H1 (cell line): Measurements from ENCODE around the gene GNAO1. TPM values are rescaled to one million over a fixed set of nuclear protein-coding genes. Genes with fewer than 3 reads are reported as not detected.

ENCODE experiments used
- CTCF ChIA-PET: fragments of 300-600 bp; sonication (Branson Sonifier 250); formaldehyde crosslinking; loops from one replicate; lab custom pipeline; 2021; ENCODE audit not compliant: partially characterized antibody; lab: Charles Lee
- POLR2A ChIA-PET: fragments of 300-600 bp; sonication (Branson Sonifier 250); formaldehyde crosslinking; loops from one replicate; lab custom pipeline; 2021; ENCODE audit warnings: inconsistent platforms; ENCODE audit not compliant: partially characterized antibody; lab: Charles Lee
- DNase-seq, 2 experiments: peaks; one replicate each; pipeline versions ENCODE4 v3.0.0 to v3.0.0-alpha.2; 2010 to 2022; ENCODE audit warnings: low spot score in 2 of 2, low read depth in 1 of 2, mixed read lengths in 1 of 2
- FAIRE-seq: peaks from 2 replicates; lab custom pipeline; 2011; peaks lifted over from hg19 to GRCh38; lab: Jason Lieb, UNC
- H2AFZ ChIP-seq: 2 replicates; pipeline ENCODE4 v1.8.1; 2012; ENCODE audit warnings: low read length, inconsistent platforms
- H2AK5ac ChIP-seq: 2 replicates; pipeline ENCODE4 v1.6.1; 2013; ENCODE audit warnings: low read depth, low read length
- H2BK120ac ChIP-seq: replicated peaks from 2 replicates; pipeline ENCODE3; 2013; ENCODE audit warnings: low read depth, low read length, inconsistent platforms
- H2BK12ac ChIP-seq: 2 replicates; pipeline ENCODE4 v1.6.1; 2013; ENCODE audit warnings: low read depth, low read length
- H2BK15ac ChIP-seq: 2 replicates; pipeline ENCODE4 v1.6.1; 2013; ENCODE audit warnings: low read length
- H2BK20ac ChIP-seq: 2 replicates; pipeline ENCODE4 v1.6.1; 2013; ENCODE audit warnings: low read length
- H2BK5ac ChIP-seq: 2 replicates; pipeline ENCODE4 v1.6.1; 2013; ENCODE audit warnings: low read depth, low read length
- H3K14ac ChIP-seq: 2 replicates; pipeline ENCODE4 v1.6.1; 2013; ENCODE audit warnings: inconsistent platforms; ENCODE audit not compliant: insufficient read length
- H3K18ac ChIP-seq: 2 replicates; pipeline ENCODE4 v1.6.1; 2013; ENCODE audit warnings: low read length; ENCODE audit errors: extremely low read depth
- H3K23ac ChIP-seq: 2 replicates; pipeline ENCODE4 v1.6.1; 2013; ENCODE audit warnings: inconsistent platforms; ENCODE audit not compliant: insufficient read length
- H3K23me2 ChIP-seq: 2 replicates; pipeline ENCODE4 v1.6.1; 2013; ENCODE audit warnings: low read depth, low read length
- H3K27ac ChIP-seq: 2 replicates; pipeline ENCODE4 v1.6.1; 2011; ENCODE audit warnings: low read depth, low read length, inconsistent platforms
- H3K27me3 ChIP-seq, 4 experiments: replicated peaks in 1 of 4; 1 replicate in 1 of 4; 2 replicates in 3 of 4; pipeline versions ENCODE4 v1.6.1 to v1.8.1; 2011 to 2013; ENCODE audit warnings: low read length in 3 of 4, mild to moderate bottlenecking in 3 of 4, inconsistent platforms in 2 of 4, mixed read lengths in 2 of 4, moderate library complexity in 1 of 4; ENCODE audit not compliant: control insufficient read depth in 3 of 4, insufficient read depth in 3 of 4; ENCODE audit errors: extremely low read depth in 1 of 4
- H3K36me3 ChIP-seq, 4 experiments: 2 replicates each; pipeline versions ENCODE4 v1.6.1 to v1.8.1; 2011 to 2013; ENCODE audit warnings: mild to moderate bottlenecking in 4 of 4, low read length in 3 of 4, moderate library complexity in 2 of 4, control low read depth in 1 of 4, inconsistent platforms in 1 of 4; ENCODE audit not compliant: insufficient read depth in 4 of 4, control insufficient read depth in 2 of 4
- H3K4ac ChIP-seq: replicated peaks from 2 replicates; pipeline ENCODE3; 2013; ENCODE audit warnings: low read length, low read depth, mixed read lengths, inconsistent platforms; ENCODE audit not compliant: insufficient read length
- H3K4me1 ChIP-seq, 4 experiments: replicated peaks in 1 of 4; 1 replicate in 1 of 4; 2 replicates in 3 of 4; pipeline versions ENCODE4 v1.6.1 to v1.8.1; 2011 to 2013; ENCODE audit warnings: low read length in 3 of 4, inconsistent platforms in 2 of 4, mixed read lengths in 1 of 4; ENCODE audit not compliant: insufficient read depth in 4 of 4, control insufficient read depth in 3 of 4
- H3K4me2 ChIP-seq, 2 experiments: 2 replicates each; pipeline versions ENCODE4 v1.6.1 to v1.8.1; 2011 to 2013; ENCODE audit warnings: low read depth in 2 of 2, low read length in 2 of 2, control low read depth in 1 of 2, inconsistent platforms in 1 of 2, mild to moderate bottlenecking in 1 of 2; ENCODE audit not compliant: insufficient read depth in 1 of 2
- H3K4me3 ChIP-seq, 4 experiments: fragments of 200-600, 300-600 bp in 1 of 4; sonication (generic), shearing (Covaris generic), sonication (Bioruptor Twin) in 1 of 4; 2 replicates each; pipeline versions ENCODE4 v1.5.1 to v1.8.1; 2011 to 2016; ENCODE audit warnings: low read length in 4 of 4, low read depth in 3 of 4, control low read depth in 2 of 4, inconsistent platforms in 2 of 4, mild to moderate bottlenecking in 2 of 4, mixed read lengths in 1 of 4, moderate library complexity in 1 of 4; ENCODE audit not compliant: insufficient read depth in 2 of 4; ENCODE audit errors: extremely low read depth in 1 of 4
- H3K56ac ChIP-seq: replicated peaks from 2 replicates; pipeline ENCODE3; 2013; ENCODE audit warnings: low read depth, mild to moderate bottlenecking, mixed read lengths, low read length, inconsistent platforms; ENCODE audit not compliant: insufficient read length
- H3K79me1 ChIP-seq: 2 replicates; pipeline ENCODE4 v1.6.1; 2013; ENCODE audit warnings: low read depth, low read length, control low read depth
- H3K79me2 ChIP-seq, 2 experiments: 2 replicates each; pipeline versions ENCODE4 v1.6.1 to v1.8.1; 2012 to 2013; ENCODE audit warnings: low read length in 2 of 2, mild to moderate bottlenecking in 2 of 2, inconsistent platforms in 1 of 2; ENCODE audit not compliant: insufficient read depth in 2 of 2, control insufficient read depth in 1 of 2
- H3K9ac ChIP-seq, 4 experiments: replicated peaks in 1 of 4; 1 replicate in 1 of 4; 2 replicates in 3 of 4; pipeline versions ENCODE4 v1.6.1 to v1.8.1; 2011 to 2013; ENCODE audit warnings: low read depth in 3 of 4, low read length in 3 of 4, control low read depth in 2 of 4, mild to moderate bottlenecking in 2 of 4, moderate library complexity in 2 of 4, inconsistent platforms in 1 of 4; ENCODE audit errors: extremely low read depth in 1 of 4
- H3K9me3 ChIP-seq, 2 experiments: 2 replicates each; pipeline versions ENCODE4 v1.6.1 to v1.8.1; 2012 to 2013; ENCODE audit warnings: mild to moderate bottlenecking in 2 of 2, moderate library complexity in 2 of 2, control low read depth in 1 of 2, inconsistent platforms in 1 of 2, low read depth in 1 of 2, low read length in 1 of 2, mixed read lengths in 1 of 2; ENCODE audit not compliant: insufficient read depth in 2 of 2
- H4K20me1 ChIP-seq, 2 experiments: replicated peaks in 1 of 2; 2 replicates each; pipeline versions ENCODE3 to v1.8.1; 2011 to 2013; ENCODE audit warnings: inconsistent platforms in 2 of 2, low read length in 2 of 2, mild to moderate bottlenecking in 1 of 2; ENCODE audit not compliant: insufficient read depth in 2 of 2, control insufficient read depth in 1 of 2
- H4K5ac ChIP-seq: 2 replicates; pipeline ENCODE4 v1.6.1; 2013; ENCODE audit warnings: low read length, low read depth, mixed read lengths, inconsistent platforms; ENCODE audit not compliant: insufficient read length
- H4K8ac ChIP-seq: 2 replicates; pipeline ENCODE4 v1.8.0; 2013; ENCODE audit warnings: mild to moderate bottlenecking, moderate library complexity, low read length, inconsistent platforms; ENCODE audit not compliant: insufficient read depth; ENCODE audit errors: extremely low read depth
- H4K91ac ChIP-seq: replicated peaks from 2 replicates; pipeline ENCODE3; 2013; ENCODE audit warnings: low read length, mixed read lengths, inconsistent platforms; ENCODE audit not compliant: insufficient read length
- BRCA1 ChIP-seq: IDR thresholded peaks from 2 replicates; pipeline ENCODE4 v1.6.1; 2012; ENCODE audit warnings: low read depth, low read length, improper control_type of control experiment
- CTCF ChIP-seq, 3 experiments: IDR thresholded peaks; 1 replicate in 2 of 3; 2 replicates in 1 of 3; pipeline versions ENCODE4 v1.5.1 to v1.6.1; 2011; ENCODE audit warnings: low read length in 3 of 3, mild to moderate bottlenecking in 3 of 3, inconsistent platforms in 2 of 3, low read depth in 1 of 3, moderate library complexity in 1 of 3; ENCODE audit not compliant: insufficient read depth in 1 of 3; ENCODE audit errors: control extremely low read depth in 1 of 3
- EZH2 ChIP-seq: fragments of 200-600 bp; sonication (generic); IDR thresholded peaks from 2 replicates; pipeline ENCODE4 v1.7.1; 2012; ENCODE audit warnings: low read depth, mild to moderate bottlenecking, moderate library complexity, low read length, inconsistent platforms; ENCODE audit not compliant: severe bottlenecking
- MAFK ChIP-seq: IDR thresholded peaks from 2 replicates; pipeline ENCODE4 v1.6.1; 2012; ENCODE audit warnings: low read depth, mild to moderate bottlenecking, improper control_type of control experiment, low read length
- NRF1 ChIP-seq: IDR thresholded peaks from 2 replicates; pipeline ENCODE4 v1.6.1; 2011; ENCODE audit warnings: mild to moderate bottlenecking, low read depth, low read length, improper control_type of control experiment
- SP1 ChIP-seq: IDR thresholded peaks from 2 replicates; pipeline ENCODE4 v1.6.1; 2011; ENCODE audit warnings: low read depth, low read length
- WGBS, 2 experiments: shearing (Covaris generic) in 1 of 2; methylation state at CpG; one replicate each; pipeline versions ENCODE4 v1.1.6 to v1.1.7; 2013 to 2015; ENCODE audit warnings: low lambda C conversion rate in 2 of 2, mixed read lengths in 2 of 2, inconsistent platforms in 1 of 2, low coverage in 1 of 2, missing lambda C conversion rate in 1 of 2; ENCODE audit not compliant: insufficient replicate concordance in 2 of 2, insufficient coverage in 1 of 2, insufficient read length in 1 of 2; ENCODE audit errors: extremely low coverage in 1 of 2, missing lambda C conversion rate in 1 of 2; 5-methylcytosine and 5-hydroxymethylcytosine counted together
- polyA plus RNA-seq, 7 experiments: library from polyadenylated mRNA; depleted of rRNA in 3 of 7; stranded (reverse) in 5 of 7; unstranded in 2 of 7; fragments of >200 nt in 5 of 7; fragments of 200-250 nt in 2 of 7; gene quantifications; 1 replicate in 5 of 7; 2 replicates in 1 of 7; 4 replicates in 1 of 7; pipeline versions ENCODE4 v1.2.1 to v1.2.3, GENCODE V29; 2011 to 2013; ENCODE audit warnings: missing spikeins in 2 of 7, mixed read lengths in 2 of 7
- total RNA-seq: library from RNA; stranded (reverse); fragmentation: NEBNext Ultra II Directional; extraction: Animal tissue kit (Norgen Biotek cat#: 25700); gene quantifications from 2 replicates; pipeline ENCODE4 v1.2.1, GENCODE V29; 2021

GNAO1 gene
- total and polyA plus RNA-seq, 2 of the 8 experiments (the other 6 are each of a cell fraction or from before 2014, with no cell fraction given) = 6.7 to 34.4 TPM

GRCh38 chr16:56197192-56197992 is 6.1 kb downstream of the GNAO1 start:
- peaks cover 0 to 15% (median 9%) of the 10 kb centered on the region in 4 experiments; a peak in 6 of 7 replicates for H3K27me3 ChIP-seq
- H3K4me1 ChIP-seq = peaks cover 17 to 29% (median 22%) of the 10 kb centered on the region in 4 experiments
- H3K4ac ChIP-seq = no peak overlapping the region
- H3K79me1 ChIP-seq = peaks cover 8% of the 10 kb centered on the region
- H3K14ac ChIP-seq = no peak overlapping the region
- H2BK12ac ChIP-seq = peak overlapping the region; percentile 69
- H2AFZ ChIP-seq = no peak overlapping the region
- H3K23me2 ChIP-seq = peaks cover 8% of the 10 kb centered on the region; the same call in 1 of the 2 replicates
- H3K36me3 ChIP-seq = no peaks in the 10 kb centered on the region
- CTCF ChIA-PET = interaction anchor here (0.7 to 3.3 kb wide), 7 partner anchors 10 to 121 kb away, joined by 3 to 11 read pairs (median 5); no protein-coding TSS in a partner anchor
- H4K20me1 ChIP-seq = peaks cover 4 to 8% of the 10 kb centered on the region in 2 experiments
- H2BK15ac ChIP-seq = no peak overlapping the region
- H3K9me3 ChIP-seq = no peaks in the 10 kb centered on the region
- H4K8ac ChIP-seq = no peak overlapping the region
- H2BK120ac ChIP-seq = no peak overlapping the region
- H3K4me3 ChIP-seq = peak overlapping the region in 1 of 4 experiments; percentile 20; a peak in 2 of 8 replicates
- WGBS, 2 experiments = 48% methylated on average over 11 of the region's 11 CpGs; no CpG with 5 or more reads in 1 of the 2 experiments
- H3K56ac ChIP-seq = no peak overlapping the region
- FAIRE-seq (peak; percentile 13), DNase-seq (no peak)
- H3K4me2 ChIP-seq = peak overlapping the region; percentile 46 to 79
- no peak for TF ChIP-seq BRCA1
- TF ChIP-seq MAFK = no peak
- no peak for TF ChIP-seq CTCF (IDR thresholded peaks at IDR 0.05; ENCODE audit: control extremely low read depth in 1 of 3, insufficient read depth in 1 of 3, low read depth in 1 of 3, low read length in 3 of 3)
- no peak for TF ChIP-seq NRF1
- no peak for TF ChIP-seq EZH2
- TF ChIP-seq SP1 = no peak
- H3K23ac ChIP-seq = no peak overlapping the region
- H4K91ac ChIP-seq = no peak overlapping the region
- H3K9ac ChIP-seq = no peak overlapping the region
- POLR2A ChIA-PET = no interaction called here
- H3K18ac ChIP-seq = no peak overlapping the region
- H3K27ac ChIP-seq = no peak overlapping the region; the same call in 1 of the 2 replicates
- no peak overlapping the region for H4K5ac ChIP-seq
- no peak overlapping the region for H2BK20ac ChIP-seq
- H2BK5ac ChIP-seq = peak overlapping the region; percentile 45; the same call in 1 of the 2 replicates
- H3K79me2 ChIP-seq = peaks cover 0 to 31% of the 10 kb centered on the region in 2 experiments; a peak in 3 of 4 replicates
- H2AK5ac ChIP-seq = no peak overlapping the region
